Measurements from ENCODE around the gene FAM168A. TPM values are rescaled to one million over a fixed set of nuclear protein-coding genes. Genes with fewer than 3 reads are reported as not detected.

FAM168A gene
- total RNA-seq, 2 donors from 2014 or later: 8.9 to 14.0 TPM

DNA sequence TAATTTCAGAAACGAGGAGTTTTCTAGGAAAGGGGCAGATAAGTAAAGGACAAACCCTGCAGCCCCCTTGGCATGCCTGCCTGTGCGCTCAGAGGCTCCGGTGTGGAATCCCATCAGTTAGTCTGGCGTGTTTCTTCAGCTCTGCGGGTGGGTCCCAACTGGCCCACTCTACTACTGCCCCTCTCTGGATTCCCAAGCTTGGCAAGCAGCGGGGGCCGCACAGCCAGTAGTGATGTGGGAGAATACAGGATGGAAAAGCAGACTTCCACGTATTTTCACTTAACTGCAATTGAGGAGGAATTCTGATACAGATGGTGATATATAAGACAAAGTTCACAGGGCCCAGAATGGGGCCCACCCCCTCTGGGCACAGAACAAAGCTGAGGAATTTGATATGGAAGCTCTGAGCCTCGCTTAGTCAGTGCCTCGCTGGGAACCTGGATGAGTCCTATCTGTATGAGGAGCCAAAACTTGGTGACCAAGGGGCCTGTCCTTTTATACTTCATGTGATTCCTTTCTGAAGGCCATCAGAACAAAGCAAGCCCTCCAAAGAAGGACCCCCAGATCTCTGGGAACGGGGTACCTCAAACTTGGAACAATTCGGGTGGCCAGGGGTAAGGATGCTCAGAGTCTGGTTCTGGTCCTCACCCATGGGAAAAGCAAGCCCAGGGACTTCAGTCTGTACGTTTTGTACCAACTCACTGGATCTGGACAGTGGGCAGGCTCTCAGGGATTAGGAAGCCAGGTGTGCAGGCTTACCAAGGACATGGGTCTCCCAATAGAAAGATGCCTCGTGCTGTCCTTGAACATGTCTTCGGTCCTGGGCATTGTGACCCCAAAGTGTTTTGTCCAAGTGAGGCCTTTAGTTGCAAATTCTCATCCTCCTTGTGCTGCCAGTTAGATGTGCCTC is 195.7 kb downstream of the FAM168A start:
- Histone ChIP-seq H3K9me3 (no peaks in the 10 kb centered on the region), H3K4me3 (no peak overlapping the region), H3K4me1 (no peaks in the 10 kb centered on the region), H3K27me3 (no peaks in the 10 kb centered on the region), H3K27ac (no peak overlapping the region), H3K36me3 (replicated peaks in 1 of 2; ENCODE audit: insufficient read depth in 1 of 2, low read depth in 2 of 2) (no peaks in the 10 kb centered on the region)
- no peak for TF ChIP-seq POLR2A (IDR thresholded peaks at IDR 0.05)
- TF ChIP-seq, protein P1, sequence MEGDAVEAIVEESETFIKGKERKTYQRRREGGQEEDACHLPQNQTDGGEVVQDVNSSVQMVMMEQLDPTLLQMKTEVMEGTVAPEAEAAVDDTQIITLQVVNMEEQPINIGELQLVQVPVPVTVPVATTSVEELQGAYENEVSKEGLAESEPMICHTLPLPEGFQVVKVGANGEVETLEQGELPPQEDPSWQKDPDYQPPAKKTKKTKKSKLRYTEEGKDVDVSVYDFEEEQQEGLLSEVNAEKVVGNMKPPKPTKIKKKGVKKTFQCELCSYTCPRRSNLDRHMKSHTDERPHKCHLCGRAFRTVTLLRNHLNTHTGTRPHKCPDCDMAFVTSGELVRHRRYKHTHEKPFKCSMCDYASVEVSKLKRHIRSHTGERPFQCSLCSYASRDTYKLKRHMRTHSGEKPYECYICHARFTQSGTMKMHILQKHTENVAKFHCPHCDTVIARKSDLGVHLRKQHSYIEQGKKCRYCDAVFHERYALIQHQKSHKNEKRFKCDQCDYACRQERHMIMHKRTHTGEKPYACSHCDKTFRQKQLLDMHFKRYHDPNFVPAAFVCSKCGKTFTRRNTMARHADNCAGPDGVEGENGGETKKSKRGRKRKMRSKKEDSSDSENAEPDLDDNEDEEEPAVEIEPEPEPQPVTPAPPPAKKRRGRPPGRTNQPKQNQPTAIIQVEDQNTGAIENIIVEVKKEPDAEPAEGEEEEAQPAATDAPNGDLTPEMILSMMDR (IDR thresholded peaks at IDR 0.05): no peak
- 84 to 85% methylated on average over 14 to 15 of the region's 15 CpGs for WGBS, 2 donors
- ATAC-seq: no peak
- intact Hi-C loops (cut with DNase I): no loop called here
- no peak for DNase-seq

DNA sequence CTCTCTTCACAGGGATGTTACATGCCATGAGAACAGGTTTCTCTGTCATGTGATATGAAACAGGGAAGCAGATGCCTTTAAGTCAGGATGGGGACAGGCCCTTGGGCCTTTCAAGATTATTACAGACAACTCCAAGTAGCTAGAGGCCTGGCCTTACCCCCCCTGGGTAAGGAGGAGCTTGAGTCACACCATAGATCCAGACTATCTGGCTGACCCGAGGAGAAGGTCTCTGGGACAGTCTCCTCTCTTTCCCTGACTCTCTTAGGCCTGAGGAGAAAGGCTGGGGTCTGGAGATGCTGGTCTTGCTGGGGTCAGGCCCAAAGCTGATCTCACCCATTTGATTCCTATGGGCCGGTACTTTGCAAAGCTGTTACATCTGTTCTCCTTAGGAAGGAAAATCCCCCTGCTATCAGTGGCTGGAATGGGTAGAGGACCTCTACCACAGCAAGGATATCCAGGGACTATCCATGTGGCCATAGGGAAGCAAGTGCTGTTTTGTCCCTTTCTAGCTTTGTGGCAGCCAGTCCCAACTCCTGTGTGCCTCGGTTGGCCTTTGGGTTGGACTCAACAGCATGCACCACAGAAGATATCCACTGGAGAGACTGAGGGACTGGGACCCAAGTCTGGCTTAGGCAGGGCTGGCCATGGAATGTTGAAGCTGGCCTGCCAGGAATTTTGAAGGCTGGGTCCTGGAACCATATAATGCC is 196.5 kb downstream of the FAM168A start:
- intact Hi-C loops (cut with DNase I): no loop called here
- ATAC-seq (no peak), DNase-seq (no peak)
- Histone ChIP-seq H3K36me3 (replicated peaks in 1 of 2; ENCODE audit: insufficient read depth in 1 of 2, low read depth in 2 of 2) (no peaks in the 10 kb centered on the region), H3K27ac (no peak overlapping the region), H3K27me3 (no peaks in the 10 kb centered on the region), H3K9me3 (no peaks in the 10 kb centered on the region), H3K4me3 (no peak overlapping the region), H3K4me1 (no peaks in the 10 kb centered on the region)
- WGBS, 2 donors: 84 to 88% methylated on average over 3 of the region's 3 CpGs
- TF ChIP-seq POLR2A (IDR thresholded peaks at IDR 0.05): no peak
- TF ChIP-seq, protein P1 (IDR thresholded peaks at IDR 0.05): no peak

DNA sequence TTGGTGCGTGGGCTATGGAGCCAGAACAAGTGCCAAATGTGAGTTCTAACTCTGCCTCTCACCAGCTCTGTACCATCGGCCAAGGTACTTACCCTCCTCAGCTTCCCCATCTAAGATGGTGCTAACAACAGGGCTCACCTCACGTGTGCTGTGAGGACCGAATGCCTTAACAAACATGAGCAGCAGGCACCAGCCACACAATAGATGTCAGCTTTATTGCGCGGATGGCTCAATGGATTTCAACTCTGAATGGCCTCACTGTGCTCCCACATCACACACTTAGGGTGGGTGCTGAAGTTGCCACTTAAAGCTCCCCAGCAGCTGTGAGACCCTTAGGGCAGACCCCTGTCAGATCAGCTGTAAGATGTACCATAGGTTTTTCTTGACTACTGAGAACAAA is 197.6 kb downstream of the FAM168A start:
- no peak for TF ChIP-seq POLR2A (IDR thresholded peaks at IDR 0.05)
- TF ChIP-seq, protein P1 (IDR thresholded peaks at IDR 0.05): no peak
- DNase-seq (no peak), ATAC-seq (no peak)
- Histone ChIP-seq H3K27ac (no peak overlapping the region), H3K27me3 (no peaks in the 10 kb centered on the region), H3K36me3 (replicated peaks in 1 of 2; ENCODE audit: insufficient read depth in 1 of 2, low read depth in 2 of 2) (no peaks in the 10 kb centered on the region), H3K4me3 (no peak overlapping the region), H3K4me1 (no peaks in the 10 kb centered on the region), H3K9me3 (no peaks in the 10 kb centered on the region)
- intact Hi-C loops (cut with DNase I): no loop called here
- 89 to 95% methylated on average over 6 of the region's 6 CpGs for WGBS, 2 donors

DNA sequence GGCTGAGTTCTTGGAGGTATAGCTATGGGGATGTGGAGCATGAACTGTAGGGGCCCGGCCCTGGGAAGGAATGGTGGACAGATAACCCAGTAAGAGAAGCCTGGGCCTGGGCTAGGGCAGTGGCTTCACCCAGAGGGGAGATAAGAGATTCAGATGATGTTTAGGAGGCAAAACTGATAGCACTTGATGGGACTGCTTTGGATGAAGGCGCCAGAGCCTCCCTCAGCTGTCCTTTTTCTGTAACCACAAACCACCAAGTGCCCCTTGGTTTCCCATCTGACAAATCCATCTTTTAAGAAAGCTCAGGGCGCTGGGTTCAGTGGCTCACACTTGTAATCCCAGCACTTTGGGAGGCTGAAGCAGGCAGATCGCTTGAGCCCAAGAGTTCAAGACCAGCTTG is 198.3 kb downstream of the FAM168A start:
- no peak for TF ChIP-seq POLR2A (IDR thresholded peaks at IDR 0.05)
- TF ChIP-seq, protein P1 (IDR thresholded peaks at IDR 0.05): no peak
- DNase-seq (no peak), ATAC-seq (no peak)
- no peaks in the 10 kb centered on the region for H3K9me3 ChIP-seq
- intact Hi-C loops (cut with DNase I): loop anchor here (10.0 kb wide), 1 partner anchor 105 kb away; no protein-coding TSS in a partner anchor
- no peaks in the 10 kb centered on the region for H3K36me3 ChIP-seq (replicated peaks in 1 of 2; ENCODE audit: insufficient read depth in 1 of 2, low read depth in 2 of 2)
- H3K27me3 ChIP-seq: no peaks in the 10 kb centered on the region
- 79 to 83% methylated on average over 4 of the region's 4 CpGs for WGBS, 2 donors
- H3K4me1 ChIP-seq: no peaks in the 10 kb centered on the region
- H3K27ac ChIP-seq: no peak overlapping the region
- H3K4me3 ChIP-seq: no peak overlapping the region
